GM19324 (cell line): ENCODE measurements around the gene GPR61.

Source experiments
- ATAC-seq: cut with Tn5 transposase; IDR thresholded peaks from one replicate; pipeline ENCODE4 v1.9.1; 2021; ENCODE audit warnings: mild to moderate bottlenecking, moderate library complexity; ENCODE audit not compliant: unreplicated experiment, low FRiP score

GPR61 gene, protein sequence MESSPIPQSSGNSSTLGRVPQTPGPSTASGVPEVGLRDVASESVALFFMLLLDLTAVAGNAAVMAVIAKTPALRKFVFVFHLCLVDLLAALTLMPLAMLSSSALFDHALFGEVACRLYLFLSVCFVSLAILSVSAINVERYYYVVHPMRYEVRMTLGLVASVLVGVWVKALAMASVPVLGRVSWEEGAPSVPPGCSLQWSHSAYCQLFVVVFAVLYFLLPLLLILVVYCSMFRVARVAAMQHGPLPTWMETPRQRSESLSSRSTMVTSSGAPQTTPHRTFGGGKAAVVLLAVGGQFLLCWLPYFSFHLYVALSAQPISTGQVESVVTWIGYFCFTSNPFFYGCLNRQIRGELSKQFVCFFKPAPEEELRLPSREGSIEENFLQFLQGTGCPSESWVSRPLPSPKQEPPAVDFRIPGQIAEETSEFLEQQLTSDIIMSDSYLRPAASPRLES

DNA sequence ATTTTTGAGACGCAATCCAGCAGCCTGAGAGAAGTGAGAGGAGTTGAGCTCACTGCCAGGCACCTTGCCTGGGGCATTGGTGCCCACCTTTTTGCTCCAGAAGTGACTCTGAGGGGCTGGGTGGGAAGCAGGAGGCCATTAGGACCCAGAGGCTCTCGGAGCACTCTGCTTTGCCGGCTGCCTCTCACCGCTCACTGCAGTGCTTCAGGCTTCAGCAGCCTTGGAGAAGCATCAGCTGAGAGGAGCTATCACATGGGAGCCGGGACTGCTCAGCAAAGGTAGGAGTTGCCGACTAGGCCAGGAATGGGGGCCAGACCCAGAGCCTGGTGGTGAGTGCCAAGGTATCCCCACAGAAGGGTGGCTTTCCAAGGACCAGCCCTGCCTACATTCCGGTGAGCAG lies at the start of gene GPR61:
Gene GPR61 (plus strand): TSS at position 197 of the 400 bp plus-strand sequence. CDS start 3,151 bp downstream, outside the sequence.
- no peak for ATAC-seq

DNA sequence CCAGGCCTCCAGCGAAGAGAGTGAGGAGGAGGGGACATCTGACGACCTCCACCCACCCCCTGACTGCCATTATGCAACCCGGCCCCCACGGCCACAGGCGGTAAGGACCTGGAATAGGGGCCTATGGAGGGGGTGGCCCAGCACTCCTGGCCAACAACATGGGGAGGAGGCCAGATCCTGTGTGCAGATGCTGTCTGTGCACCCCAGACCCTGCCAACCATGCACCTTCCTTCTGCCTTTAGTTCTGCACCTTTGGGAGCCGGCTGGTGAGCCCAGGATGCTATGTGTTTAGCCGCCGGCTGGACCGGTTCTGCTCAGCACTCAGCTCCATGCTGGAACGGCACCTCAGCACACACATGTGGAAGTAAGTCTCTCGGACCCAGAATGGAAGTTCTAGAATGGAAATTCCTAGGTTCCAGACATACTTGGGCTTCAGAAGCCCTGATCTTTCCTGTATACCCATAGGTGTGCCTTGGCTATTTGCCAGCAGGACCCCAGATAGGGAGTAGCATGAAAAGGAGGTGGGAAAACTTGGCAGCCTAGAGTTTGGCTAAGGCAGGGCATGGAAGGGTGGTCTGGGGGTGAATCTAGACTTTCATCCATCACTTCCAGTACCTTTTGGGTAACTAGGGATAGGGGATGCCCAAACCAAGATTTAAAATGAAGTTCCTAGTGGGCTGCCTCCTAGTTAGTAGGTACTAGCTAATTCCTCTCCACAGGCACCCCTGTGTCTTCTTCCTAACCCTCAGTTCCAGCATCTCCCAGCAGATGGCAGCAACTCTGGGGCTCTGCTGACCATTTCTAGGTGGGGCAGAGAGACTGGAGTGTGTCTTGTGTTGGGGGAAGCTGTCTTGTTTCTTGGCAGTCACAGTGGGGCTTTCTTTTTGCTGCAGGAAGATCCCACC lies 49.4 kb upstream of the GPR61 start:
- ATAC-seq, result no peak

DNA sequence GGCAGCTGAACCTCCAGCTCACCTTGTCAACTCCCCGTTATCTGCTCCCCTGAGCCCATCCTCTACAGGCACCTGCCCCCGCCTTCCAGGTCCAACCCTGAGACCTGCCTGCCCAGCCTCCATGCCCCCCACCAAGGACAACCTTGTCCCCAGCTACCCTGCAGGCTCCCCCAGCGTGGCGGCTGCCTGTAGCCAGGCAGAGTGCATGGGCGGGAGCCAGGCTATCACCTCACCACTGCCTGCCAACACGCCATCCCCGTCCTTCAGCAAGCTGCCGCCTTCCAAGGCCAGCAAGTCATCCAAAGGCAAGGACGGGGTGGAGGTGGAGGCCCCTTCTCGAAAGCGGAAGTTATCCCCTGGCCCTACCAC lies 48.8 kb upstream of the GPR61 start:
- no peak for ATAC-seq

DNA sequence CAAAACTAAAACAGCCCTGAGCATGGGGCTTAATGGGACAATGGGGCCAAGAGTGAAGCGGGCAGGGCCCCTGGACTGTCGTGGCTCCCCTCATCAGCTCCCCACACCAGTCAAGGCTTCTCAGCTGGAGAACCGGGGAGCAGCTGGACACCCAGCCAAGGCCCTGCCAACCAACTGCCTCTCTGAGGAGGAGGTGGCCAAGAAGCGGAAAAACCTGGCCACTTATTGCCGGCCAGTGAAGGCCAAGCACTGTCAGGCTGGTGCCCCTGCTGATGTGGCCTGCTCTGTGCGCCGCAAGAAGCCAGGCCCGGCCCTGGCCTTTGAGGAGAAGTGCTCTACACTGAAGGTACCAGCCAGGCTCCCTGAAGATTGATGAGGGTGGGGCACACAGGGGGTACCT lies 48.3 kb upstream of the GPR61 start:
- ATAC-seq, result no peak

DNA sequence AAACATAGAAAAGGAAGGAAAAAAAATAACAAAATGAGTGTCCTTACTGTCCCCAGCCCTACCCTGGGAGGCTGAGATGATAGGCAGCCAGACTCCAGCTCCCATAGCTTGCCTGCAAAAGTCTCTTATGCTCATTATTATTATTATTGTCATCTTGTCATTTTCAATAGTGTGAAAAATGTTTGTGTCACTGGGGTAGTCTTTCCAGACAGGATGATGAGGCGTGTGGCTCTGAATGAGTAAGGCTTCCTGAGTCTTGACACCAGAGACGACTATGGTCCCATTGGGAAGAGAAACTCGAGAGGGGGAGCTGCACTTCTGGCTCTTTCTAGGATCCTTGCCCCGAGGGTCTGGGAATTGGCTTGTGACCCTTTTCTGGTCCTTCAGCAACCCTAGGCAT lies 46.9 kb upstream of the GPR61 start:
- no peak for ATAC-seq

DNA sequence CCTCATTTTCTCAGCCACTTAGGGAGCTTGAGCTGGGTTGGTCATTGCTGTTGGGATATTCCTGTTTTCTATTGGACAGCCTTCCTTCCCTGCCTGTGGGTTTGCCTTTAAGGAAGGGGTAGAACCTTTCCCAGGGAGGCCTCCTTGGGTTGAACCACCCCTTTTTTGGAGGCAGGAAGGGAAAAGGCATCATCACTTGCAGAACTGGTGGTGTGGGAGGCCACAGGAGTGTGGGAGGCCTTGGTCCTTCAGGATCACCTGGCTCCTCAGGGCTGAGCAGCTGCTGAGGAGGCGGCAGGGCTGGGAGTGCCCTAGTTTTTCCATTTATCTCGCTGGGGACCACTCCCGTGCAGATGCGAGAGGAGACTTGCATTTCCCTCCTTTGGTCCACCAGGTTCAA lies 46.4 kb upstream of the GPR61 start:
- no peak for ATAC-seq

DNA sequence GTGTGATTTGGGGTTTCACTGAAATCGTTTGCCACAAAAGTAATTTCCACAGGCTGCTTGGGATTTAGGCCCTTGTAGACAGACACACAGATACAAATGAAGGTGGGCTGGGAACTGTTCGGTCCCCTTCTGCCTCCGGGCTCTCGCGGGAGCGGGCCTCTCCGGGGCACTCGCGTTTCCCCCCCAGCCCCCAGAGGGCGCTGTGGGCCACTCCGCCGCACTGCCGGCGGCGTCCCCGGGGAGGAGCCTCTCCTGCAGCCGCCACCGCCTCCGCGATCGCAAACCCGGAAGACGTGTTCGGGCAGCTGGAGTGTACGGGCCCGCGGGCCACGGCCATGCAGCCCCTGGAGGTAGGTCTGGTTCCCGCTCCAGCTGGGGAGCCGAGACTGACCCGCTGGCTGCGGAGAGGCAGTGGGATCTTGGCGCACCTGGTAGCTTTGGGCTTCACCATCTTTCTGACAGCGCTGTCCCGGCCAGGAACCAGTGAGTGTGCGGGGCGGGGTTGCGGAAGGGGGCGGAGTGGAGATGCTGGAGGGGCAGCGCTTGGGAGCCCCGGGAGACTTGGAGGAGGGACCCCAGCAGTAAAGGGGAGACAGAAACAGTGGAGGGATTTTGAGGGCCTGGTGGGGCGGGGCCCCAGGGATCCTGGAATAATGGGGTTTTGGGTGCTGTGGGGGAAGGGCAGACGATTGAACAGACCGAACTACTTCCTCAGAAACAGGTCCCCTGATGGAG lies 45.7 kb upstream of the GPR61 start, which contains the start of gene CYB561D1:
Gene CYB561D1 (plus strand): TSS at position 290 of the 735 bp plus-strand sequence. CDS start 46 bp downstream, at position 336.
- peak; percentile 84 for ATAC-seq

DNA sequence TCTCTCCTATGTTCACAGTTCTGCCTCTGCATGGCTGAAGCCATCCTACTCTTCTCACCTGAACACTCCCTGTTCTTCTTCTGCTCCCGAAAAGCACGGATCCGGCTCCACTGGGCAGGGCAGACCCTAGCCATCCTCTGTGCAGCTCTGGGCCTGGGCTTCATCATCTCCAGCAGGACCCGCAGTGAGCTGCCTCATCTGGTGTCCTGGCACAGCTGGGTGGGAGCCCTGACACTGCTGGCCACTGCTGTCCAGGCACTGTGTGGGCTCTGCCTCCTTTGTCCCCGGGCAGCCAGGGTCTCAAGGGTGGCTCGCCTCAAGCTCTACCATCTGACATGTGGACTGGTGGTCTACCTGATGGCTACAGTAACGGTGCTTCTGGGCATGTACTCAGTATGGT lies 43.9 kb upstream of the GPR61 start:
- ATAC-seq, result no peak

DNA sequence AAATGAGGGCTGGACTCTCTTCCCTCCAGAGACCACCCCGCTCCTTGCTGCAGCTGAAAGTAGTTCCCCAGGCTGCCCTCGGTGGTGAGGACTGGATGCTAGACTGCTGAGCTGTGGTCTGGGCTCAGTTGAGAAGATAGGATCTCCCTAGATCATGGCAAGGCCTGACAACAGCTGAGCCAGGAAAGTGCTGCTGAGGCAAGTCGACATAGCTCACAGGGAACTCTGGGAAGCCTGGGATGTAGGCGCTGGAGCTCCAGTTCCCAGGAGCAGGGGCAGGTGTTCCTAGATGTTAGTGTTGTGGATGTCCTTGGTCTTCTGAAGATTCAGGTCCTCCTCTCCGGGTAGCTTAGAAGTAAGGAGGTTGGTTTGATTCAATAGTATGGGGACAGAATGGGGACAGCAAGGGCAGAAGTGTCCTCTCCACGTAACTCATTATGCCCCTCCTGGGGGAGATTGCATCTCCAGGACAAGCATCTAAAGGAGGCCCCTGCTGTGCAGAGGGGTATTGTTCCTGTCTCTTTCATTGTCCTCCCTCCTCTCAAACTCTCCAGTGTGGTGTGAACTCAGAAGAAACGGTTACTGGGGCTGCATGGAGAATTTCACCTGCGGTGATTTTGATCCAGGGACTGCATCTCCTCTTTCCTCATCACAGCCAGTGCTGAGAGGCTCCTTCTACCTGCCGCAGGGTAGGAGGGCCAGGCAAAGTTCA lies 42.1 kb upstream of the GPR61 start:
- ATAC-seq, result no peak

DNA sequence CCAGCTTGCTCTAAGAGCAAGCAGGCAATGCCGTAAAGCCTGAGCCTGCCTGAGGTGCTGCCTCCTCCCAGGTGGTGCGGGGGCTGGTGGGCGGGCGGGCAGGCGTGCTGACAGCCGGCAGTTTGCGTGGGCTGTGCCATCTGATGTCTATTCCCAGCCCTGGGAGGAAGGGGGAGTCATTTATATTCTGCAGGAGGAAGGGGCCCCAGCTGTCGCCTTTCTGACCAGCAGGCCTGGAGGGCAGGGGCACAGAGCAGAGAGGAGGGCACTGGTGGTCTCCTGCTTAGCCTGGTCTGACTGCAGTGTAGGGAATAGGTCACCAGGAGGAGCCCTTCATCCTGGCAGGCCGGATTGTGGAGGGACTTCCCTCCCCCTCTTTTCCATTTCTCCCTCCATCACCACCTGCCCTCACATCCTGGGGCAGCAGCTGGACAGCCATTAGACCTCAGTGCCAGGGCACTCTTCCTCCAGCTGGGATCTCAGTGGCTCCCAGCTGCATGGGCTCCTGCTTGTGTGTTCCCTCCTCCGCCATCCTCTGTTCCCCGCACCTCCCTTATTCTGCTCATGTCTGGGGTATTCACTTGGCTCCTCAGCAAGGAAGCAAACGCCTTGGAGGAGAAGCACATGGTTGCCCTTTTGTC lies 41.4 kb upstream of the GPR61 start:
- no peak for ATAC-seq

DNA sequence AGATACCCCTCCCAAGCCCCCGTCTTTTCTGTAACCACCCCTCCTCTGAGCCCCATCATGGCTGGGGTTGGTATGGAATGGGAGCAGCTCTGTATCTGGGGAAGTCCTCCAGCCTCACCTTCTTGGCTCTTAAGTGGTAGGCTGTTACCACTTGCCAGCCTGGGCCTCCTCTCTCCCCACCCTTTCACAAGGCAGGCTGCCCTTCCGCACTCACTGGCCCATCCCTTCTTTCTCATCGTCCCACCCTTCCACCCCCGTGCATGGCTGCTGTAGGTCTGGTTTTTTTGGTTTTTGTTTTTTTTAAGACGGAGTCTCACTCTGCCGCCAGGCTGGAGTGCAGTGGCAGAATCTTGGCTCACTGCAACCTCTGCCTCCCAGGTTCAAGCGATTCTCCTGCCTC lies 40.6 kb upstream of the GPR61 start:
- no peak for ATAC-seq

DNA sequence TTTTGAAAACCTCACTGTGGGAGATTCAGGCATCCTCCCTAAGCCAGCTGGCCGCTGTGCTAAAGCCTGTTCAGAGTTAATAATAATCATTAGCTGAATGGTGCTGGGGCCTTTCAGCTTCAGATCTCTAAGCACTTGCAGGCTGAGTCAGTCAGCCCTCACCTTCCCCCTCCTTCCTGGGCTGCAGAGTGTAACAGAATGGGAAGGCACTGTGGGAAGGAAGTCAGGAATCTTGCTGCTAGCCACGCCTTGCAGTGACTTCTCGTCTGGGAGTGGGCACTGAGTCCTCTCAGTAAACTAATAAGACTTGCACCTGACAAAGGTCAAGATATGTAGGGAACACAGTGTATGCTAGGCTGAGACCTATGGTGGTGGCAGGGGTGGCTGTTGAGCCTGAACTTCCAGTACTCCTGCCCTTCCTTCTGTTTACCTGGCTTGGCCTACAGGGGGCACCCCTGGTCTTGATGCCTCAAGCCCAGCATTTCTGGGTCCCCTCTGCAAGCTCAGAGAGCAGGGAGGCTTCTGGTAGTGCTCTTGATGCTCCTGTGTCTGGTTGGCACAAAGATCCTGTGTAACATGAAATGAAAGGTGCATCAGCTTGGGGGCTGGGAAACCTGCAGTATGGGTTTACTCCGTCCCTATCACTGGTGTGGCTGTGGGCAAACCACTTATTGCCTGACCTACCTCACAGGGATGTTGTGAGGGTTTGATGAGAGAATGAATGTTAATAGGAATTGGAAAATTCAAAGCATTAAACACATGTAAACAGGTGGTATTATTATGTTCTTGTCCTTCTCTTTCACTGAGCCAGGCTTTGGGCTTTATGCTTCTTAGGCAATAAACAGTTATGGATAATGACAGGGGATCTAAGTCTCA lies 39.8 kb upstream of the GPR61 start:
- ATAC-seq, result no peak

DNA sequence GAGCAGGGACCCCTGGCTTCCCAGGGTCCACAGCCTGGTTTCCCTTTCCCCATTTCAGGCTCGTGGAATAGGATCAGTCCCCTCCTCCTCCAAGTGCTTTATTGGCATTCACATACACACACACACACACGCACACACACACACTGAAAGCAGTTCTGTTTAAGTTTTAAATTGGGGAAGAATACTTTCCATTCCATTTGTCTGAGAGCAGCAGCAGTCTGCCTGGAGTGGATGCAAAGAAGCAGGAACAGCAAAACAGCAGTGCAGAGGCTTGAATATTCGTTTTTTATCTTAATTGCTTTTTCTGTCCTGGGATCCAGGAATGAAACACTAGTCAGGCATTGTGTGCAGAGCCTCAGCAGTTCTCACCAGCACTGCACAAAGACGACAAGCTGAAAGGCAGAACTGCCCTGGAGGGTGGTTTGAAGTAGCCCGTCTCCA lies 38.7 kb upstream of the GPR61 start:
- ATAC-seq, result no peak

DNA sequence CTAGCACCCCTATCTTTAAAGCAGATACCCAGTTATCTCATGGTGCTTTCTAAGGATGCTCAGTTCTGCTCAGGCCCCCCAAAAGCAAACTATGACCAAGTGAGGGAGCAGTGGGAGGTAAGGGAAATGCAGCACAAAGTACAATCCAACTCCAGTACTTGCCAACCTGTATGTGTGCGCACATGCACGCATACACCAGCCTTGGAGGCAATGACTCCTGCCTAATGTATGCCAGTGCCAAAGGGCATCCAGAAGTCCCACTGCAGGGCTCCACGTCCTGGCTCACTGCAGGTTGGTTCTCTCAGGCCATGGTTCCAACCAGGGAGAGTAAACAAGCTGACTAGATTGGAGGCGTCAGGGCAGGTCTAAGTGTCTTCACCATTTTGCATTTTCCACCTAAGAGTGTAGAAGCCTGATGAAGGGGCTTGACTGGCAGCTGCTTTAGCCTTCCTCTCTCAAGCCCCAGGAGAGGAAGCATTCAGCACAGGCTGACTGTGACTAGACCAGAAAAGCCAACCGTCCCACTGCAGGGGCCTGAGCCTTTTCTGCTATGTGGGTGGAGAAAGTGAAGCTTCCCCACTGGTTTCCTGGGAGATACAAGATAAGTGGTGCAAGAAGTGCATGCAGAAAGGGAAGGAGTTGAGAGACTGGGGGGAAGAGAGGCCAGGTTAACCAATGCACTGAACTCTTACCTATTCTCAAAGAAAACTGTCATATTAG lies 37.9 kb upstream of the GPR61 start:
- no peak for ATAC-seq

DNA sequence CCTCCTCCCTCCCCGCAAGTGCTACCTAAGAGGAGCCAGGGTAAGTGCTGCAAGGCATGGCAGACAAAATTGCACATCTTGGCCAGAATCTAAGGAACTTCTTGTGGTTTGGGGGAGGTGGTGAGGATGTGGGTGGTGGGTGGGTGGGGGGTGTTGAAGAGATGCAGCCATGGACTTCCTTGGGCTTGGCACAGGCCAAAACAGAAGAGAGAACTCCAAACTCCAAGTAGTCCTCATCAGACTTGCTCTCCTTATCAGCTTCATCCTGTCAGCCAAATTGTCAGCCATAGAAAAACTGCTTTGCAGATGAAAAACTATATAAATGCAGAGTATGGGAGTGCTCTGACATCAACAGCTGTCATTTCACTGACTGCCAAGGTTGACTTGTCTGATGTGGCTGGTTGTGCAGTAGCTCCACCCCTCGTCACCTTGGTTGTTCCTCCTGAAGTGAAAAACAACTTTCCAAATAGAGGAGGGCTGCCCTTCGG lies 37.3 kb upstream of the GPR61 start:
- no peak for ATAC-seq

DNA sequence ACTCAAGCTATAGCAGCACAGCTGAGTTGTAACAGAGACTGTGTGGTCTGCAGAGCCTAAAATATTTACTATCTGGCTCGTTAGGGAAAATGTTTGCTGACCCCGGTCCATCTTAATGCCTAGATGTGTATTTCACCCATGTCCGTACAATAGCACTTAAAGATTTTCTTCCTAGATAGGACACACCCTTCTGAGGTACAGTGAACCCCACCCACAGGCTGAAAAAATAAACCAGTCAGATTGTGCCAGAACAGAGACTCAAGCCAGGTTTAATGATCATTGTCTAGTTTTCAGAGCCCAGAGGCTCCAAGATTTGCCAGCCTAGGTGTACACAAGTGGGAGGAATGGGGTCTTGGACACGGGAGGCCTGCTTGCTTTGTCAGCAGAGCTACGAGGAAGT lies 35.7 kb upstream of the GPR61 start:
- no peak for ATAC-seq

DNA sequence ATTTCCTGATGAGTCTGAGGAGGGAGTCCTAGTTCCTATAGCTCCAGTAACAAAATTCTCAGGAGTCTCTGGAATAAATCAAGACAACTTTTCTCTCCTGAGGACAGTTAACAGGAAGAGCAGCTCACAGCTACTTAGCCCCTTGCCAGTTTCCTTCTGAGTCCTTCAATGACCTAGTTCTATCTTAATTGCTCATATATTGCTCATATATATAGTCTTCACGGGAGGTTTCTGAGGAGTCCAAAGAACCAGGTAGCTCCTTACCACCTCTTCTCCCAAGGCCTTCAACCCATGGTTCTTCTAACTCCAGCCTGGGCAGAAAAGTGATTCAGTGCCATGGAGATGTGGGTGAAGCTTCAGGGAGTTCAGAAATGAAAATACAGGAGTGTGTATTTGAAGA lies 34.7 kb upstream of the GPR61 start:
- ATAC-seq, result no peak
